ENCODE results near the gene CCDC197. TPM values are rescaled to one million over a fixed set of nuclear protein-coding genes. Genes with fewer than 3 reads are reported as not detected.

Gene CCDC197
- total RNA-seq (2014; rRNA removed; shearing (Covaris generic)), result not detected in 2 replicates

DNA sequence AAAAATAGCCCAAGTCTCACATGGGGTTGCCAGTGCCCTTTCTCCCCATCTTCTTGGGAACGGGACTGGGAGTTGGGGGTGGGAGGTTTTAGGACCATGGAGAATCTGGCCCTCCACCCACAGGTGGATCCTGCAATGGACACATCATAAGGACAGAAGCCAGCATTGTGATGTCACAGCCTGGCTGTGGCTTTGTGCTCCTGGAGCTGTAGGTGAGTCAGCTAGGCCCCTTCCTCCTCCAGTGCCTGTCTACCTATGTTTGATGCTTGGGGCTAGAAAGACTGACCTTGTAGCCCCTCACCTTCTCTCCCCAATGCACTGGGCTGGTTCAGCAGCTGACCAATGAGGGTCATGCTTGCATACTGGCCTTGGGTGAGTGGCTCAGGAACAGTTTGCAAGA, at the start of gene CCDC197:
CCDC197 (plus strand) TSS at position 220 of the 400 bp plus-strand sequence. CDS start 831 bp downstream, outside the sequence.
- DNase-seq (ENCODE audit: low spot score), result no peak

- no peak for DNase-seq (ENCODE audit: low spot score)
These were observed 47.5 kb upstream of the CCDC197 start for GRCh38 chr14:93949511-93950075.

GRCh38 chr14:93950948-93951634, 46.0 kb upstream of the CCDC197 start:
- no peak for DNase-seq (ENCODE audit: low spot score)

DNA sequence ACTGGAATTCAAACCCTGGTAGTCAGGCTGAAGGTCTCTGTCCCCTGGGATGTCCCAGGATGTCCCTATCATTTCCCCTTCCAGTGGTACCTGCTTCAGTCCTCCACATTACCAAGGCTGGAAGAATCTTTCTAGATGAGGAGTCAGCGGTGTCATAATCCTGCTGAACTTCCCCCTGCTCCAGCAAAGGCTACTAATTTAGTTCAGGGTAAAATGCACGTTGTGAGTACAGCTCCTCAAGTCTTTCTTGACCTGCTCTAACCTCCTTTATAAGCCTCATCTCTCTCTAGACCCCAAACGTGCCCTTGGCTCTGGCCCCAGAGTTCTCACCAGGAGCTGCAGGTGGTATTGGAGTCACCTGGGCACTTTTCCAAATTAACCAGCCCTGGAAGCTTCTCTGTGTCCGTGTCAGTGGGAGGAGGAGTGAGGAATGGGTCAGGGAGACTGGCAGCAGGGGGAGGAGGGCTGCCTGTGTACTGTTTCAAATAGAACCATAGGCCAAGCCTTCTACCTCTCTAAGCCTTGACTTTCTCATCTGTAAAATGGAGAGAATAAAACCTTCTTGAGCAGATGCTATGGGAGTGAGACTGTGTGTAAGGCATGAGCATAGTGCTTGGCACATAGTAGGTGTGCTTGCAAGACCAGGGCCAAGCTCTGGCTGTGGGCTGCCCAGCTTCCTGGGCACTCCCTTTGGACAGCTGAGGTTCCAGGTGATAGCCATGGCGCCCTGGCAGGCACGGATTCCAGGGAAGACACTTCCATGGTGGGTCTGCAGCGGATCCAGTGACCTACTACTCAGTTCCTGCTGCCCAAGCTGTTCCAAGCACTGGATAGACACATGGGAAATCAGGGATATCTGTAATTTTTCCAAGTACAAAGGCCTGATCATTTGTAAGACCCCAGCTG, 45.2 kb upstream of the CCDC197 start:
- no peak for DNase-seq (ENCODE audit: low spot score)

DNA sequence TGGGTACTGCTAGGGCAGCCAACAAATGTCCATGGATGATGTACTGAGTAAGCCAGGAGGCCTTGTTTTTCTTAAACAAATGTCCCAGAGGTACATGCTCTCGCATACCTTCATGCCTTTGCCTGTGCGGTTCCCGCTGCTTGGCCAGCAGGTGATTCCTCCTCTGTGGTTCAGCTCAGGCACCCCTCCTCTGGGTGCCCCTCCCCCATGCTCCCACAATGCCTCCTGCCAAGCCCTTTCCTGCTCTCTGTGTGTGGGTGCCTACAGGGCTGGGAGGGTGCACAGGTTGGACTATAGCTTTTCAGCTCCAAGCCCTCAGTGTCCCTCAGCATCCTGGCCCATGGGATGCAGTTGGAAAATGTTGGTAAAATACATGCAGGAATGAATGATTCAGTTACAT, 44.3 kb upstream of the CCDC197 start:
- DNase-seq (ENCODE audit: low spot score), result no peak

DNA sequence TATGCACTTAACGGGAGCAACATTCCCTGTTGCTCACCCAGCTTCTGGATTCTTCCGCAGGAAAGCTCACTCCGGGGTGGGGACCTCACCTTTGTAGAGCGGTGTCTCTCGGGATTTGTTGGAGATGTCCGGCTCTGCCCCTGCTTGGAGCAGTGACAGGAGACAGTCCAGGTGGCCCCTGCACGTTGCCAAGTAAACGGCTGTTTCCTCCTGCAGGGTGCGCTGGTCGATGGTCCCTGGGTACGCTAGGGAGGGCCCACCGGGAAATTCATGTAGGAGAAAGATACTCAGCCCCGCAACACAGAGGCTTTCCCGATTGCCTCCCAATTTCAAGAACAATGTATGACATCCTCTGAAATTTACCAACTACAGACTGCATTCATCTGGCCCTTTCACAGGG, 43.8 kb upstream of the CCDC197 start:
- DNase-seq (ENCODE audit: low spot score), result no peak

DNA sequence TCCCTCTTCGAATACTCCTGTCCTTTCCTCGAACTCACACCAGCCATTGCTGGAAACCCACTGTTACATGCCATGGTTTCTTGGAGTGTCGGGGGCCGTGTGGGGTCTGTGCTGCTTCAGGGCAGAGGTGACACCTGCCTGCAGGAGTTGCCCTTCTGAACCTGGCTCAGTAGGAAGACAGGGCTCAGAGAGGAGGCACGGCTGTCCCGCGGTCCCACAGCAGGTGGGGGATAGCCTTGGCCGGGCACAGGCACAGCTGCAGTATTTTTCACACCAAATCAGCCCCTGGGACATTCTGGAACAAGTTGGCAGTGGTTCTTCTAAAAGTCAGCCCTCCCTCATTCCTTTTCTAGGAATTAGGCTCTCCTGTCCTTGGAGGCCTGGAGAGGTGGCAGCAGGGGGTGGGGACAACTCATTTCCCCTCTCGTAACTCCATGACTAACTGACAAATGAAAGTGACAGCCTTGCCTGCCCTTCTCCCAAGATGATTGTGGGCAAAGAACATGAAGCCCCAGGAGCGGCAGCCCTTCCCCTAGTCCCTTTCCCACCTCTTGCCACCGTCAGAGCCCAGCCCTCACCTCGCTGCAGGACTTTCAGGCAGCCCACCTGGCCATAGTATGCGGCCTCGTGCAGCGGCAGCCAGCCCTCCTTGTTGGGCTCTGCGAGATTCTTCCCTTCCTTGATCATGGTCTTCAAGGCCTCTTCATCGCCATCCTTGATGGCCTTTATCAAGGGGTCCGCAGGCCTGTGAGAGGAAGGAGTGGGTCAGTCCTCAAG, 43.2 kb upstream of the CCDC197 start:
- DNase-seq (ENCODE audit: low spot score), result no peak

DNA sequence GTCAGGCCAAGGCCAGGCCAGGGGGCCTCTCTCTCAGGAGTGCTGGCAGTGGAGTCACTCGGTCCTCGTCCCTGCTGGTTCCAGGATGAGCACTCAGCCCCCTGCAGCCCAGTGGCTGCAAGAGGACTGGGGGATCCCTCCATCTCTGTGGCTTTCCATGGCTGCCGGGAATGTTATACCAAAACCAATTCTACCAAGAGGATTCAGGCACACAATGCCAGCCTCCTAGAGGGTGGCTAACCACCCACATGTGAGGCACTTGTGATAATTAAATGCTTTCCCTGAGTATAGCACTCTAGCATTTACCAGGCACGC, 42.6 kb upstream of the CCDC197 start:
- no peak for DNase-seq (ENCODE audit: low spot score)

- no peak for DNase-seq (ENCODE audit: low spot score)
These were observed 41.9 kb upstream of the CCDC197 start for GRCh38 chr14:93954900-93955849.

DNA sequence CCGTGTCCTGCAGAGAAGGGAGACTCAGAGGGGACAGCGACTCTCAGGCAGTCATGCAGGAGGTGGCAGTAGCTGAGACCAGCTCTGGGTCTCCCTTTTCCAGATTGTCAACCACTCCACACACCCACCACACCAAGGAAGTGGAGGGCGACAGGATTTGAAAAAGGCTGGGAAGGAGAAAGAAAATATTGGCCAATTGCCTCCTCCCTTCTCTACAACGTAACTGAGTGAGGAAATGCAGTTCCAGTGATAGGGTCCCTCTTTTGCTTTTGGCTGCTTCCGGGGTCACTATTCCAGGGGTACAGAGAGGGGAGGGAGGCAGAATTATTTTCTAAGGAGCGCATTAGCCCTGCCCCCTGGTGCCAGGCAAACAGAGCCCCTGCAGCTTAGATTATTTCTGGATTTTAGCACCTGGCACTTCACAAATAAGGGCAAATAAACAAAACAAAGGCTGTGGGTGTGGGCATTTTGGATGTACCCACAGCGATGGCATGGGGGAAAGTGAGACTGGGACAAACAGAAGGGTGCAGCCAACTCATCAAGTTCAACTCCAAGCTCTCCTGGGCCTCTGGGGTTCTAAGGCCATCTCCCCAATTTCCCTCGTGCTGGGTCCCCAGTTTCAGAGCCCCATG, 41.1 kb upstream of the CCDC197 start:
- DNase-seq (ENCODE audit: low spot score), result no peak

GRCh38 chr14:93956514-93957332, 40.4 kb upstream of the CCDC197 start:
- no peak for DNase-seq (ENCODE audit: low spot score)

DNA sequence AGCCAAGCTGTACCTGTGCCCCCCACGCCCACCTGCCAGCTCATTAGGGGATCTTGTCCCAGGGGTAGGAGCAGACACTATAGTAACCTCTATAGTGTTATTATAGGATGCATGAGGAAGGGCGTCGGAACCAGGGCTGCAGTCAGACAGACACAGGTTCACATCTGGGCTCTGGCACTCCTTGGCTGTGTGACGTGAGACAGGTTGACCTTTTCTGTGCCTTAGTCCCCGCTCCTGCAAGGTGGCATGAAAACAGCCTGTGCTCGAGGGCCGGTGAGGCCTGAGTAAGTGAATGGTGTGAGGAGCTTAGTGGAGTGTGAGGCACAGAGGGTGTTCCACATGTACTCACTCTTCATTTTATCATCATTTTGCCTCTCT, 39.8 kb upstream of the CCDC197 start:
- no peak for DNase-seq (ENCODE audit: low spot score)

DNA sequence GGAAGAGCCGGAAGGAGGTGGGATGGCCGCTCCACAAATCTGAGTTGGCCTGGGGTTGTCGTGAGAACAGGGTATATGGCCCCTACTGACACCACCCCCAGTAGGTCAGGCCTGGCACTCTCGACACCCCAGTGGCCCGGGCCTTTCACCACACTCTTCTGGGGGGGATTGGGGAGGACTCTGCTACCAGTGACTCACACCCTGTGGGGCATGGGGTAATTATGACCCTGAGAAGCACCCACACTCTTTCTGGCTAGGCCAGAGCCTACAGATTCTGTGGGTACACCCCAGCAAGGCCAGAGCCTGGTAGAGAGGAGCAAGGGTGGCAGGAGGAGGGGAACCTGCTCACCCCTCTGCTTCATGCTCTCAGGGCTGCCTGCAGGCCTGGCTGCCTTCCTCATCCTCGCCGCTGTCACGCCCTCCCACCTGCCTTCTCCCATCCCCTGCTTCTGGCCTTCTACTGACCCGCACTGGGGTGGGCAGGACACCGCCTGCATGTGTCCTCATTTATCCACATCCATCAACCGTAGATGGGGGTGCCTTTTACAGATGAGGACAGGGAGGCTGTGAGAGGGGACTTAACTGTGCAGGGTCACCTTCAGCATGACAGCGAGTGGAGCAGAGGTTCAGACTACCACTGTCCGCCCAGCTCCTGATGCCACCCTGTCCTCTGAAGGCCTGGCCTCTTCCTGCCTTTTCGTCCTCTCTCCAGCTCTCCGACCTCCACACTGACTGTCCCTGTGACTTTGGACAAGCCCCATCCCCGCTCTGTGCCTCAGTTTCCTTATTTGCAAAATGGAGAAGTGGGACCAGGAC, 39.1 kb upstream of the CCDC197 start:
- no peak for DNase-seq (ENCODE audit: low spot score)

DNA sequence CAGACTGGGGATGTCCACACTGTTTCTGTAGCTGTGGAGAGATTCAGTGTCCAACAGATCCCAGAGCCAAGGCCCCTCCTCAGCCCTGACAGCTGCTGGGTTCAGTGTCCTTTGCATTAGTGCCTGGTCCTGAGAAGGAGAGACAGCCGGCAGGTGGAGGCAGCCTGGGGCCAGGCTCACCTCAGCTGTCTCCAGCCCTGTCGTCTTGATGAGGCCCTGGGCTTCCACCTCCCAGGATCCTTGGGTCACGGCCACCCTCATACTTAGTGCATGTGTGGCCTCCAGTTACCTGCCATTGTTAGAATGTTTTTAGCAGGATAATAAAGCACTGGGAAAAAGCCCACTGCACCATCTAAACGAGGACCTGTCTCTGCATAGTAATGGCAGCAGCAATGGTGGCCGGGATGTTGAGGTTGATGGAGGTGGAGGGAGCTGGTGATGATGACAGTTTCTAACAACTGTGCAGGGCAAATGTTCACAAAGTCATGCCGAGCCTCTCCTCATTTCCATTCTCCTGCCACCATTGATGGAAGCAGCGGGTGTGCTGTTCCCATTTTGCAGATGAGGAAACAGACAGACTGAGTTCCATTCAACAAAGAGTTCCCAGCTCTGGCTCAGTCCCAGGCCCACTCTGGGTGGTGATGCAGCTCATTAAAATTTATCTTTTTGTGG, 38.4 kb upstream of the CCDC197 start:
- DNase-seq (ENCODE audit: low spot score), result no peak

DNA sequence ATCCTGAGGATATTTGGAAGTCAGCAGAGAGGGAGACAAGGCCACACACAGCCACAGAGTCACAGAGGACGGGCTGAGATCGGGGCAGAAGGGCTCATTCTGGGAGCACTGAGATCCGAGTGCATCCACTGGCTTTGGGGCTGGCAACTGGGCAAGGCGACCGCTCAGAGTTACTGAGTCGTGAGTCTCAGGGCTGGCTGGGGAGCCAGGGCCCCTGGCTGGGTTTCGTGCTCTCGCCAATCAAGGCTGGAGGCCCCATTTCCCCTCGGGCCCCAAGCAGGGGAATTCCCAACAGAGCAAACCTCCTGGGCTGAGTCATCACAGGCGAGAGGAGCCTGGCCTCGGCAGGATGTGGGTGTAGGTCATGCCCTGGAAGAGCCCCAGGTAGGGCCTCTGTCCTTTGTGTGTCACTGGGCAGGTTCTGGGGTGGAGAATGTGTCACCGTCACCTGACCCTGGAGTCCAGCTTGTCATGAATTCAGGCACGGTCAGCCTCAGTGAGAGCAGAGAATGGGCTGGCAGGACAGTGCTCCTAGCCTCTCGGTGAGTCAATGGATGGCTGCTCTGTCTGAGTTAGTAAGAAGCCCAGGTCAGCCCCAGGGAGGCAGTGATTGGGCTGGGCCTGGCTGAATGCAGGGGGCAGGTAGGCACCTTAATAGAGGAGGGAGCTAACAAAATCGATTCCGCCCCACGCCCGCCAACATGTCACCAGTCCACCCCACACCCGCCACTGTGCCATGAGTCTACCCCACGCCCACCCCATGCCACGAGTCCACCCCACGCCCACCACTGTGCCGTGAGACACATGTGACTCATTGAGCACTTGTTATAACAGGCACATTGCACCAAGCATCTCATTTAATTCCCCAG, 37.6 kb upstream of the CCDC197 start:
- DNase-seq (ENCODE audit: low spot score), result peak; percentile 89

GRCh38 chr14:93960108-93960475, 37.0 kb upstream of the CCDC197 start:
- DNase-seq (ENCODE audit: low spot score), result no peak

DNA sequence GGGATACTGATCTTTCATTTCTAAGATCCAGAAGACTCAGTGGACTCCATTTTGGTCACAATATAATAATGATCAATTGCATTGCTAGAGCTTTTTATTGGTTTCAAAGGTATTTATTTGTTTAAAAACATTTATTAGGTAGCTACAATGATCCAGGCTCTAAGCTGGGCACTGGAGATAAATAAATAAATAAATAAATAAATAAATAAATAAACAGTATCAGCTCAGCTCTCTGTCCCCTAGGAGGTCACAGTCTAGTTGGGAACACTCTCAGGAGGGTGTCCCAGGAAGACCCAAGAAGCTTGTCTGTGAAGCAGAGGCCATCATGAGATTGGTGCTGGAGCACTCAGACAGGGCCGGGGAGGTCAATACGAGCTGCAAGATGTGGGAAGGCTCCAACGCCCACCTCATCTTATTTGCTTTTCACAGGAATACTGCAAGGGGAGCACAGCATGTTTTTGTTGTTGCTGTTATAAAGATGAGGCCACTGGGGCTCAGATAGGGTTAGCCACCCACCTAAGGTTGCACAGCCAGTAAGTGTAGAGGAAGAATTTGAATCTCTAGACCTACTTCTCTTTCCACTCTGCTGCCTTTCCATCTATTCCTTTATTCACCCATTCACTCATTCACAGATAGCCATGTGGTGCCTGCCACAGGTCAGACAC, 36.2 kb upstream of the CCDC197 start:
- no peak for DNase-seq (ENCODE audit: low spot score)
